RPMI7951 (cell line): ENCODE measurements around the gene DOCK9. TPM values are rescaled to one million over a fixed set of nuclear protein-coding genes. Genes with fewer than 3 reads are reported as not detected.
A peak's percentile ranks its signal among the peaks of the same experiment; 100 is the strongest.
"Not testable (repeated sequence)": the region's sequence is repeated elsewhere in the genome, so short reads cannot be mapped to it uniquely, and the experiment has no call there.

ENCODE experiments used
- DNase-seq: peaks from one replicate; pipeline ENCODE4 v3.0.0-alpha.2; 2012; ENCODE audit warnings: low read depth
- total RNA-seq: library from RNA; depleted of rRNA; stranded (reverse); fragments of >200 nt; shearing (Covaris generic); gene quantifications from 2 replicates; pipeline ENCODE4 v1.2.3, GENCODE V29; 2014

DOCK9 gene
- total RNA-seq, 1 experiment from 2014 or later = 36.9 TPM

GRCh38 chr13:98823442-98823841 is 154.4 kb downstream of the DOCK9 start:
- no peak for DNase-seq

- no peak for DNase-seq
Measured at GRCh38 chr13:98822225-98822606, 155.6 kb downstream of the DOCK9 start.

- DNase-seq = no peak
Measured at GRCh38 chr13:98821372-98822224, 156.3 kb downstream of the DOCK9 start.

GRCh38 chr13:98820744-98821371 is 157.0 kb downstream of the DOCK9 start:
- DNase-seq = no peak

DNA sequence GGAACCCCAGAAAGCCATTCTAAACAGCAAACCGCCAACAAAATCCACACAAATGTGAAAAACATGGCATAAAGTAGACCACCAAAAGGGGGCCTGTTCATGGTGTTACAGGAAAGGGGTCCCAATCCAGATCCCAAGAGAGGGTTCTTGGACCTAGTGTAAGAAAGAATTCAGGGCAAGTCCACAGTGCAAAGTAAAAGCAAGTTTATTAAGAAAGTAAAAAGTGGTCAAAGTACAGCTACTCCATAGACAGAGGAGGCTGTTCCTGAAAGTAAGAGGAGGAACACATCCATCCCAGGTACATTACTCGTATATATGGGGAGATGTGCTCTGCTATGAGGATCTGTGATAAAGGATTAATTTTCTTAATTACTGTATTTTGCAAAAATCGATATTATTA is 157.6 kb downstream of the DOCK9 start:
- no peak for DNase-seq

- DNase-seq = no peak
Measured at GRCh38 chr13:98819382-98820010, 158.4 kb downstream of the DOCK9 start.

GRCh38 chr13:98816406-98816805 is 161.5 kb downstream of the DOCK9 start:
- no peak for DNase-seq

- DNase-seq = no peak
Measured at GRCh38 chr13:98813993-98814392, 163.9 kb downstream of the DOCK9 start.

GRCh38 chr13:98812186-98812790 is 165.6 kb downstream of the DOCK9 start:
- not testable (repeated sequence) for DNase-seq

DNA sequence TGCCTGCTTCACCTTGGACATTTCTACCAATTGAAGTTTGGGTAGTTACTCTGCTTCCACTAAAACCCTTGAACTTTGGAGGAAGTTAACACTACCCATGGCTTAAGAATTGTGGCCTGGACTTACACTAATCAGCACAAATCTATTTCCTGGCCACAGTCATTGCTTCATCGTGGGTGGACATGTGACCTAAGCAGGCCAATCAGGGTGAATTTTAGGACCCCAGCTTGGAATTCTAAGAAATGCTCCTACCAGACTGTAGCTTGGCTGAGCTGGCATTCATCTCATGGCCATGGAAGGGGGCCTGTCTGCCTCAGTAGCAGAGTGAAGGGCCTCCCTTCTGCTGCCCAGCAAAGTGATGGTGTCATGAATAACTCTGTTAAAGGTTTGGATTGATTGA is 167.1 kb downstream of the DOCK9 start:
- DNase-seq = peak; percentile 31

- DNase-seq = no peak
Measured at GRCh38 chr13:98809345-98809777, 168.5 kb downstream of the DOCK9 start.

- no peak for DNase-seq
Measured at GRCh38 chr13:98807774-98808173, 170.1 kb downstream of the DOCK9 start.

- no peak for DNase-seq
Measured at GRCh38 chr13:98804336-98804855, 173.5 kb downstream of the DOCK9 start.

DNA sequence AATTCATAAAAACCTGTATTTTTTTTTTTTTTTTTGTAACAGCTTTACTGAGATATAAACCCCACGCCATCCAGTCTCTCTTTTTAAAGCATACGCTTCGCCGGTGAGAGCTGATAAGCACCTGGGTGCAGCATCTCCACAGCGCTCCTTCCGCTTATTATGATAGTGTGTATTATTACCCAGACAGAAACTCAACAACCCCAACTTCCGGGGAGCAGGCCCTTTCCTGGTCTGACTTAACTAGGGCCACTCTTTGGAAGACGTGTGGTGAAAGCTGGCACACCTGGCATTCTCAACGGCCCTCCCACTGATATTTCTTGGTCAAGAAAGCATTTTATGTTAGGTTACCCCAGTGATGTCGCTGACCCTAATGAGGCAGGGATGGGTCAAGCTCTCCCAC is 173.9 kb downstream of the DOCK9 start:
- DNase-seq = no peak

DNA sequence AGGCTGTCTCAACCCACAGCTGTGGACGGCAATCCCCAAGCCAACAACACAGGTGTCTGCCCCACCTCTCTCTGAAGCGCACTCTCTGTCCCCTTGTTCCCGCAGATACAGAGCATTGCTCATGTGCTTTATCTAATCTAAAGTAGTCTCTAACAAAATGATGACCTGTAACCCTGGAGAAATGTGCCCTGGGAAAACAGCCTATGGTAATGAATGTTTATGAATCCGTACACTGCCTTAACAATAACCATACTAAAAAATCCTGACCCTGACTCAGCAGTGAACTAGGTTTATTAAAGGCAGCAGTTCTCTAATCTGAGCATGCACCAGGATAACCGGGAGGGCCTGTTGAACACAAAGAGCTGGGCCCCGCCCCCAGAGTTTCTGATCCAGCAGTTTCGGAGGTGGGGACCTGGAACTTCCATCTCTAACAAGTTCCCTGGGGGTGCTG is 174.7 kb downstream of the DOCK9 start:
- no peak for DNase-seq

DNA sequence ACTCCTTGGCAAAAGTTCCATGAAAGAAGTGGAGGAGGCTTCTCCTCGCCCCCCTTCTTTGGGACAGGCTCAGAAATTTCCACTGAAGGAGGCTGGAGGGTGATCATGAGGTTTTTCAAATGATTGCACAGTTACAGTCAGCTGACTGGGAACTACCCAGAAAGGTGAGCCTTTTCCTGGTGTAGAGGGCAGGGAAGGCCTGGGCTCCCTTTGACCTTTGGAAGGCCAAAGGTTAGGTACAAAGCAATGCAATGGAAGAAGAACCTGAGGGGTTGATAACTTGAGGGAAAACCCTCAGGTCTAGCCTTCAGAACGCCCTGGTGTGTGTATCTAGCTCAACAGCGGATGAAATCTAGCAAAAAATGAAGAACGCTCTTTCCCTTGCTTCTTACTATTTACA is 175.3 kb downstream of the DOCK9 start:
- no peak for DNase-seq

DNA sequence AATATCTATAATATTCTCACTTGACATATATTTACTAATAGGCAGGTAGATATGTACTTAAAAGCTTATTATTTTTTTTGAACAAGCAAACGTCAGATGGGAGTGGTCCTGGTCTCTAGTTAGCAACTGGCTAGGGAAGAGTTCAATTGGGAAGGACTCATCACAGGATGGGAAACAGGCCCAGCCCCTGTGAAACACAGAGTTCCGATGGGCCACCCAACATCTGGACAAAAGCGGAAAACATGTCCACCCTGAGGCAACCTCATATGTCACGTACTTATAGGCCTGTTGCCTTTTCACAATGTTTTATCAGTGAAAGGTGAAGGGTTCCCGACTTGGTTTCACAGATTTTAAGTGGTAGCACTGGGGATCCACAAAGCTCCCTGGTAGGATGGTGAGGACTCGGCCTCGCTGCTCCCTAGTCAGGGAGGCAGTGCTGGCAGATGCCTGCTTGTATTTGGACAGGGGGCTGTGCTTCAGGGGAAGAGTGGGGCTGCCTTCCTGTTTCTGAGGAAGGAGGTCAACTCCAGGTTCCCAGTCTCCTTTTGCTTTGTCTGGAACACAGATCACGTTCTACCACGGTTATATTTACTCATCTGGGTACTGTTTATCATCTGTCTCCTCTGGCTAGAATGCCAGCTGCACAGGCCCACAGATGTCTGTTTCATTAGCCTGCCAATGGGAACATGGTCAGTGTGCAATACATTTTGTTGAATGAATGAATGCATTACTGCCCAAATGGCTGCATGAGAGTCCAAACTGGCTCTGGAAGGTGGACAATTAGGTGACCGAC is 176.0 kb downstream of the DOCK9 start:
- no peak for DNase-seq

DNA sequence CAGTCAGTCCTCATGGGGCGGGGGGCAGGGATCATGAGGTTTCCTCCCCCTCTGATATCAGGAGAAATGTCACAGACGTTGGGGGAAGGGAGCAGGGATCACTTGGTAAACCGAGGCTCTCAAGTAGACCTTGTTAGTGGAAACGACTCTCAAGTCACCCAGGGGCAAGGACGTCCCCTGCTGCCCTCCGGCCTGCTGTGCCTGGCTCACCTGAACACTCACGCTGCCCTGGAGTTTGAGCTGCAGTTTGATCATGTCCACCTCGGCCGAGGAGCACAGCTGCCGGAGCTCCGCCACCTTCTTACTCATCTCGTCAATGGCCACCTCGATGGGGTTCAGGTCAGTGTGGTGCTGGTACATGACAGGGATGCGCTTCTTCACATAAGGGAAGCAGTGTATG is 177.8 kb downstream of the DOCK9 start:
- DNase-seq = no peak

- peak; percentile 69 for DNase-seq
Measured at GRCh38 chr13:98798849-98799645, 178.8 kb downstream of the DOCK9 start.

DNA sequence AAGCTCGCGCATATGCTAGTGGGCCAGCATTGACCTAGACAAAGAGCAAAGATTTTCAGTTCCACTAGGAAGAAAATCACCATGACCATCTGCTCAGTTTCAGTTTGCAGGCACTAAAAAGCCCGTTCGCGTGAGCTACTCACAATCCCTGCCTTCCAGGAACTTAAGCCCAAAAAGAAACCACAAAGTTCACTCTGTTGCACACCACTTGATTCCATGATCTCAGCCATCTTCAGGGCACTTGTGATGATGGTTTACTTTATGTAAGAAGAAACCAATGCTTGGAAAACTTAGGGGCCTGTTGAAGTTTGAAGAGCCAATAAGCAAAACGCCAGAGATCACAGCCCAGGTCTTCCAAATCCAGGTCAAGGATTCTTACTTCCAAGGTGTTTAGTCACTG is 180.4 kb downstream of the DOCK9 start:
- no peak for DNase-seq
